D721Med (cell line): ENCODE measurements around the gene NUDCD2.
A peak's percentile ranks its signal among the peaks of the same experiment; 100 is the strongest.
"Not testable (repeated sequence)": the region's sequence is repeated elsewhere in the genome, so short reads cannot be mapped to it uniquely, and the experiment has no call there.

Experiments used
- DNase-seq: peaks from one replicate; pipeline ENCODE4 v3.0.0; 2011; ENCODE audit warnings: low spot score; ENCODE audit not compliant: insufficient read length
- FAIRE-seq: peaks from 2 replicates; lab custom pipeline; 2011; peaks lifted over from hg19 to GRCh38; lab: Jason Lieb, UNC
- TF ChIP-seq, protein P1 (sequence below): IDR thresholded peaks from 2 replicates; pipeline ENCODE4 v1.5.1; 2012; ENCODE audit warnings: mild to moderate bottlenecking, control low read depth; ENCODE audit not compliant: insufficient read depth; ENCODE audit errors: missing control alignments

NUDCD2 gene

DNA sequence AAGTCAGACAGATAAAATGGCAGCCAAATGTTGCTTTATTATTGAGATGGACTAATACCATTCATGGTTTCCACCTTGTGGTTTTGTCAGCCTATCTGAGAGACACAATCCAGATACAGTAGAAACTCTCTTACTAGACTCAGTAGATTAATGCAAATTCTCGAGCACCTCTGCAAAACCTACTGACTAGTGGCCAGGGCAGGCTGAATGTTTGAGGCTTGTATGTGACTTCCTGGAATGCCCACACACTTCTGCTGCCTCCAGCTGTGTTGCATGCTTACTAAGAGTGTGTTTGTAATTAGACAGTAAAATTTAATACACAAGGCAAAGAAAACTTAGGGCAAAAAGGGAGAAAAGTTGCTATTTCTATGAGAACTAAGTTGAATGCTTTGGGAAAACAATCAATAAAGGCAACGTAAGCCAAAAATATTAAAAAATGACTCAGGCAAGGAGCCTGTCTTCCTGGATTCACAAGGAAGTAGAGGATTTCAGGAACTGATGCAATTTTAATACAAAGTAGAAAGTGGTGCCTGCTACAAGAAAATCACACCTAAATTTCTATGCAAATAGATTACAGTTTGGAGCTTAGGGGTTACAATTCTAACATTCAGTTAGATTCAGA lies 52.8 kb downstream of the NUDCD2 start:
- no peak for FAIRE-seq
- TF ChIP-seq, protein P1, sequence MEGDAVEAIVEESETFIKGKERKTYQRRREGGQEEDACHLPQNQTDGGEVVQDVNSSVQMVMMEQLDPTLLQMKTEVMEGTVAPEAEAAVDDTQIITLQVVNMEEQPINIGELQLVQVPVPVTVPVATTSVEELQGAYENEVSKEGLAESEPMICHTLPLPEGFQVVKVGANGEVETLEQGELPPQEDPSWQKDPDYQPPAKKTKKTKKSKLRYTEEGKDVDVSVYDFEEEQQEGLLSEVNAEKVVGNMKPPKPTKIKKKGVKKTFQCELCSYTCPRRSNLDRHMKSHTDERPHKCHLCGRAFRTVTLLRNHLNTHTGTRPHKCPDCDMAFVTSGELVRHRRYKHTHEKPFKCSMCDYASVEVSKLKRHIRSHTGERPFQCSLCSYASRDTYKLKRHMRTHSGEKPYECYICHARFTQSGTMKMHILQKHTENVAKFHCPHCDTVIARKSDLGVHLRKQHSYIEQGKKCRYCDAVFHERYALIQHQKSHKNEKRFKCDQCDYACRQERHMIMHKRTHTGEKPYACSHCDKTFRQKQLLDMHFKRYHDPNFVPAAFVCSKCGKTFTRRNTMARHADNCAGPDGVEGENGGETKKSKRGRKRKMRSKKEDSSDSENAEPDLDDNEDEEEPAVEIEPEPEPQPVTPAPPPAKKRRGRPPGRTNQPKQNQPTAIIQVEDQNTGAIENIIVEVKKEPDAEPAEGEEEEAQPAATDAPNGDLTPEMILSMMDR: no peak
- DNase-seq: no peak

DNA sequence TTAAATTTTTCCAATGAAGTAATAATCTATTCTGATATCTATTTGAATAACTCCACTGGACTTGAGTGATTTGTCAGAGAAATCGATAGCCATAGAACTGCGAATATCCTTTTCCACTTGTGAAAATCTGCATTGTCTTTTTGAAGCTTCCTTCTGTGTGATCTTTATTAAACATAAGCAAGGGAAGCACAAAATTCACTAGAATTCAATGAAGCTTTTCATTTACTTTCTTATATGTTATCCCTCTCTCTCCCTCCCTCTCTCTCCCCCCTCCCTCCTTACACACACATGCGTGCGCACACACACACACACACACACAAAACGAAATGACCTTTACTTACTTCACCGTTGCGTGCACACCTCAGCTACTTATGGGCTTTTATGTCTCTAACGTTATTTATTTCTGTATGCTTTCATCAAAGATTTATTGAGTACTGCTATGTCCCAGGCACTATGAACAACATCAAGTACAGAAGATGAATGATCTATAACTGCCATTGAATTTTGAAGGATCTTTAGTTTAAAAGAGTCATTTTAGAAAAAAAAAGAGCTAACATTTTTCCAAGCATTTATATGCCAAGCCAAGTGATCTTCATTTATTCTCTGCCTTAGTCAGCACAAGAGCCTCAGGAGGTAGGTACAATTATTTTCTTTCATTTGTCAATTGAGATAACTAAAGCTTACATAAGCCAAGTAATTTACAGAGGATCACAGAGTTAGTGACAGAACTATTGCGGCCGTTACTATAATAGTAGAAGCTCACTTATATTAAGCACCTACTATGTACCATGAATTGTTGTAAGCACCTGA lies 55.3 kb downstream of the NUDCD2 start:
- no peak for DNase-seq
- TF ChIP-seq, protein P1: no peak
- peak; percentile 41 for FAIRE-seq

DNA sequence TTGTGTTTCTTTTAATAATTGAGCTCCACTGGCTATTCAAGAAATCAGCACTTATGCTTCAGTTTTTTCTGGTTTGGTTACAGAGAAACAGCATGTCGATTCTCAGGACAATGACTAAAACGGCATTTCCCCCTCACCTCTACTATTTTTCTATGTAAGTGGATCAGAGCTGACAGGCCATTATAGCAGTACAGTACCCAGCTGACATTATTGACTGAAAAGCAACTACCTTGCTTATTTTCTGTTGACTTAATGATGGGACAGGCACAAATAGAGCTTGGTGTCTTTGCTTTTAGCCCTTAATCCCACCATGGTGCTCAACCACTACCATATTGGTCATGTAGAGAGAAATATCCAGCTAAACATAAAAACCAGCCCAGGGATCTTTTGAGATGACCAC lies 57.9 kb downstream of the NUDCD2 start:
- FAIRE-seq: peak; percentile 16
- TF ChIP-seq, protein P1: no peak
- DNase-seq: no peak

DNA sequence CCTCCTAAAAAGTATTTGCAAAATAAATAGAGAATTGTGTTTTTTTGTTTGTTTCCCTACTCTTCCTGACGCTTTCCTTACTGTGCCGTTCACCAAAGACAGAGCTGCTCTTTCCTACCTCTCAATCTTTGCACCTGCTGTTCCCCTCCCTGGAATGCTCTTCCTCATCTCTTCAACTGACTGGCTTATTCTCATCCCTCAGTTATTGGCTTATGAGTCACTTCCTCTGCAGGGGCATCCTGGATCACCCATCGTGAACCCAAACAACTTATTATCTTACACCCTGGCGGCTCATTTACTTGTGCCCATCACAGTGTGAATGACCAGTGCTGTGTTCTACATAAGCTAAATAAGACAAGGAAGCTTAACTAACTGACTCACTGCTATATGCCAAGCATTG lies 58.6 kb downstream of the NUDCD2 start:
- FAIRE-seq (no peak), DNase-seq (no peak)
- TF ChIP-seq, protein P1: no peak

DNA sequence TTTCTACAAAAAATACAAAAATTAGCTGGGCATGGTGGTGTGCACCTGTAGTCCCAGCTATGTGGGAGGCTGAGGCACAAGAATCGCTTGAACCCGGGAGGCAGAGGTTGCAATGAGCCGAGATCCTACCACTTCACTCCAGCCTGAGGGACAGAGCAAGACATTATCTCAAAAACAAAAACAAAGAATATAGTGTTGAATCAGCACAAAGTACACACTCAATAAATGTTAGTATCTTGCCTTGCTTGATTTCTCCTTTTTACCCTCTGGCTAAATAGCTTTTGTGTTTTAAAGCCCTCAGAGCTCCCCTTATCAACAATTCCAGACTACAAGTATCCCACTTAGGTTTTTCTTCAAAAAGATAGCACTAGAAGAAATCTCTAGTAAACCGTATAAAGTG lies 60.0 kb downstream of the NUDCD2 start:
- FAIRE-seq: no peak
- TF ChIP-seq, protein P1: no peak
- no peak for DNase-seq

DNA sequence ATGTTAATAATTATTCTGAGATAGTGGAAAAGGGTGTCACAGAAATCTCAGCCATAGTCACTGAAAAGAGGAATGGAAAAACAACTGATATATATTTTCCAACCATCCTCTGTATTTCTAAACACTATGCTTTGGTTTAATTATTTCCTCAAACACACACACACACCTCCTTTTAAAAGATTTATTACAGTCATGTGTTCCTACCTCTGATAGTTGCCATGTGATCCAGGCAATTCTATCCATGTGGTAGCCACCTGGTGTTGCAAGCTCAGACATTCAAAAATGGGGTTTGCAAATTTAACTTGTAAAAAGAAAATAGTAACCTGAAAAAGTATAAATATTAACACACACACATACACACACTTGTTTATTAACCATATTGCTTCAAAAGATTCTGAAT lies 62.5 kb downstream of the NUDCD2 start:
- TF ChIP-seq, protein P1: no peak
- FAIRE-seq (no peak), DNase-seq (no peak)

DNA sequence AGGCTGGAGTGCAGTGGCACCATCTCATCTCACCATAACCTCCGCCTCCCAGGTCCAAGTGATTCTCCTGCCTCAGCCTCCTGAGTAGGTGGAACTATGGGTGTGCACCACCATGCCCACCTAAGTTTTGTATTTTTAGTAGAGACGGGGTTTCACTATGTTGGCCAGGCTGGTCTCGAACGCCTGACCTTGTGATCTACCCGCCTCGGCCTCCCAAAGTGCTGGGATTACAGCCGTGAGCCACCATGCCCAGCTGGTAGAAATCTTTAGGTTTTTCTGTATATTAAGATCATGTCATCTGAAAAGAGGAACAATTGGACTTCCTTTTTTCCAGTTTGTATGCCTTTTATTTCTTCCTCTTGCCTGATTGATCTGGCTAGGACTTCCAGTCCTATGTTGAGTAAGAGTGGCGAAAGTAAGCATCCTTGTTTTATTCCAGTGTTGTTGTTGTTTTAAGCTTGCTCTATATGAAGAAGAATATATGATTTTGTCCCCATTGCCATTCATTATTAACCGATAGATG lies 63.0 kb downstream of the NUDCD2 start:
- DNase-seq, FAIRE-seq: not testable (repeated sequence)
